IMR-90 (cell line): Measurements from ENCODE around the gene PRXL2B. TPM values are rescaled to one million over a fixed set of nuclear protein-coding genes. Genes with fewer than 3 reads are reported as not detected.

Experiments
- ATAC-seq: fragments of 200-7000 bp; cut with Tn5 transposase; 2 replicates; pipeline ENCODE4 v1.9.1; 2020; ENCODE audit warnings: low read depth, mild to moderate bottlenecking, moderate library complexity
- BruUV-seq: library from RNA; stranded (reverse); fragments of 400-500 nt; replicated peaks from 2 replicates; lab custom pipeline; 2021; lab: Mats Ljungman, UMichigan
- CTCF ChIA-PET: fragments of 300-600 bp; formaldehyde crosslinking; extraction: SDS; loops from one replicate; lab custom pipeline; 2021; ENCODE audit warnings: antibody characterized with exemption; lab: Yijun Ruan, JAX
- POLR2A ChIA-PET: fragments of 300-600 bp; sonication (Branson Sonifier 250); formaldehyde crosslinking; loops from one replicate; lab custom pipeline; 2022; ENCODE audit warnings: antibody characterized with exemption; ENCODE audit not compliant: unreplicated experiment; lab: Charles Lee
- DNase-seq: peaks from one replicate; pipeline ENCODE4 v3.0.0; 2013
- H2AFZ ChIP-seq: replicated peaks from 2 replicates; pipeline ENCODE3; 2013; ENCODE audit warnings: low read length, mild to moderate bottlenecking; ENCODE audit not compliant: poor library complexity
- H2AK5ac ChIP-seq: 2 replicates; pipeline ENCODE4 v1.6.1; 2013; ENCODE audit warnings: low read depth, low read length, inconsistent platforms
- H2AK9ac ChIP-seq: replicated peaks from 2 replicates; pipeline ENCODE3; 2013; ENCODE audit warnings: mild to moderate bottlenecking, low read depth, low read length, moderate library complexity; ENCODE audit not compliant: poor library complexity
- H2BK120ac ChIP-seq: 2 replicates; pipeline ENCODE4 v1.6.1; 2013; ENCODE audit warnings: low read depth, low read length, inconsistent platforms
- H2BK15ac ChIP-seq: 3 replicates; pipeline ENCODE4 v1.6.1; 2013; ENCODE audit warnings: low read depth, low read length, inconsistent platforms
- H2BK20ac ChIP-seq: 2 replicates; pipeline ENCODE4 v1.6.1; 2013; ENCODE audit warnings: low read depth, mild to moderate bottlenecking, inconsistent platforms, low read length, moderate library complexity
- H2BK5ac ChIP-seq: 2 replicates; pipeline ENCODE4 v1.6.1; 2013; ENCODE audit warnings: mild to moderate bottlenecking, low read depth, low read length, inconsistent platforms; ENCODE audit not compliant: poor library complexity, severe bottlenecking
- H3K14ac ChIP-seq: replicated peaks from 2 replicates; pipeline ENCODE4 v1.6.1; 2013; ENCODE audit warnings: low read depth, low read length, inconsistent platforms
- H3K18ac ChIP-seq: 2 replicates; pipeline ENCODE4 v1.6.1; 2013; ENCODE audit warnings: low read depth, low read length, control low read depth
- H3K23ac ChIP-seq: 2 replicates; pipeline ENCODE4 v1.6.1; 2013; ENCODE audit warnings: low read depth, low read length, inconsistent platforms
- H3K27ac ChIP-seq: 2 replicates; pipeline ENCODE4 v1.5.1; 2013; ENCODE audit warnings: mild to moderate bottlenecking, control low read depth, low read length; ENCODE audit not compliant: insufficient read depth
- H3K27me3 ChIP-seq: 2 replicates; pipeline ENCODE4 v1.6.1; 2013; ENCODE audit warnings: low read length; ENCODE audit not compliant: control insufficient read depth, insufficient read depth
- H3K36me3 ChIP-seq: 2 replicates; pipeline ENCODE4 v1.6.1; 2013; ENCODE audit warnings: low read length, mixed read lengths; ENCODE audit not compliant: control insufficient read depth, insufficient read depth
- H3K4ac ChIP-seq: 2 replicates; pipeline ENCODE4 v1.6.1; 2013; ENCODE audit warnings: low read depth, low read length, inconsistent platforms
- H3K4me1 ChIP-seq: 2 replicates; pipeline ENCODE4 v1.6.1; 2013; ENCODE audit warnings: low read length, mixed read lengths; ENCODE audit not compliant: control insufficient read depth, insufficient read depth
- H3K4me2 ChIP-seq: 2 replicates; pipeline ENCODE4 v1.6.1; 2013; ENCODE audit warnings: low read depth, mild to moderate bottlenecking, control low read depth, low read length, moderate library complexity
- H3K4me3 ChIP-seq: 2 replicates; pipeline ENCODE4 v1.5.1; 2013; ENCODE audit warnings: low read depth, mild to moderate bottlenecking, control low read depth, low read length, moderate library complexity; ENCODE audit not compliant: insufficient read depth
- H3K56ac ChIP-seq: 2 replicates; pipeline ENCODE4 v1.6.1; 2013; ENCODE audit warnings: low read length, inconsistent platforms; ENCODE audit not compliant: insufficient read depth; ENCODE audit errors: extremely low read depth
- H3K79me1 ChIP-seq, 2 experiments: 2 replicates each; pipeline ENCODE4 v1.6.1; 2013; ENCODE audit warnings: low read length in 2 of 2, inconsistent platforms in 1 of 2, low read depth in 1 of 2
- H3K9ac ChIP-seq: 2 replicates; pipeline ENCODE4 v1.6.1; 2013; ENCODE audit warnings: low read depth, low read length, control low read depth
- H3K9me1 ChIP-seq: 2 replicates; pipeline ENCODE4 v1.6.1; 2013; ENCODE audit warnings: low read length, inconsistent platforms; ENCODE audit not compliant: insufficient read depth
- H3K9me3 ChIP-seq: 2 replicates; pipeline ENCODE4 v1.6.1; 2013; ENCODE audit warnings: low read length; ENCODE audit not compliant: control insufficient read depth, insufficient read depth
- H4K20me1 ChIP-seq: 2 replicates; pipeline ENCODE4 v1.6.1; 2013; ENCODE audit warnings: low read length, inconsistent platforms; ENCODE audit not compliant: insufficient read depth
- H4K5ac ChIP-seq: 2 replicates; pipeline ENCODE4 v1.6.1; 2013; ENCODE audit warnings: mild to moderate bottlenecking, low read depth, low read length, control low read depth
- H4K8ac ChIP-seq, 2 experiments: 2 replicates each; pipeline ENCODE4 v1.6.1; 2013; ENCODE audit warnings: low read depth in 2 of 2, low read length in 2 of 2, control low read depth in 1 of 2, inconsistent platforms in 1 of 2
- H4K91ac ChIP-seq: 2 replicates; pipeline ENCODE4 v1.6.1; 2013; ENCODE audit warnings: low read depth, low read length, inconsistent platforms; ENCODE audit not compliant: insufficient read depth
- BHLHE40 ChIP-seq: fragments of 150-350 bp; IDR thresholded peaks from 2 replicates; pipeline ENCODE4 v1.6.1; 2016; ENCODE audit warnings: mild to moderate bottlenecking, low read depth, low read length
- CEBPB ChIP-seq: IDR thresholded peaks from 2 replicates; pipeline ENCODE4 v1.6.1; 2012; ENCODE audit warnings: low read depth, low read length, improper control_type of control experiment
- CHD1 ChIP-seq: IDR thresholded peaks from 2 replicates; pipeline ENCODE4 v1.6.1; 2012; ENCODE audit warnings: low read depth, low read length, improper control_type of control experiment
- CTCF ChIP-seq: conservative IDR thresholded peaks from 2 replicates; pipeline ENCODE4 v1.5.1; 2012; ENCODE audit warnings: mild to moderate bottlenecking, low read depth, low read length, improper control_type of control experiment
- ELK1 ChIP-seq: fragments of 150-350 bp; IDR thresholded peaks from 2 replicates; pipeline ENCODE4 v1.6.1; 2016; ENCODE audit warnings: low read depth, mild to moderate bottlenecking, low read length, moderate library complexity, borderline replicate concordance
- FOS ChIP-seq: fragments of 150-350 bp; IDR thresholded peaks from 2 replicates; pipeline ENCODE4 v1.6.1; 2016; ENCODE audit warnings: low read depth, low read length
- MAFK ChIP-seq: IDR thresholded peaks from 2 replicates; pipeline ENCODE4 v1.6.1; 2012; ENCODE audit warnings: low read depth, low read length, improper control_type of control experiment
- MAZ ChIP-seq: IDR thresholded peaks from 2 replicates; pipeline ENCODE4 v1.6.1; 2012; ENCODE audit warnings: low read depth, mild to moderate bottlenecking, low read length, improper control_type of control experiment, moderate library complexity, borderline replicate concordance
- MXI1 ChIP-seq: IDR thresholded peaks from 2 replicates; pipeline ENCODE4 v1.6.1; 2012; ENCODE audit warnings: low read depth, mild to moderate bottlenecking, low read length, moderate library complexity, borderline replicate concordance
- NFE2L2 ChIP-seq: fragments of 150-350 bp; IDR thresholded peaks from 2 replicates; pipeline ENCODE4 v1.6.1; 2016; ENCODE audit warnings: low read depth, mild to moderate bottlenecking, low read length
- POLR2A ChIP-seq: IDR thresholded peaks from 2 replicates; pipeline ENCODE4 v1.6.1; 2012; ENCODE audit warnings: mild to moderate bottlenecking, low read depth, low read length
- RAD21 ChIP-seq: IDR thresholded peaks from 2 replicates; pipeline ENCODE4 v1.6.1; 2012; ENCODE audit warnings: low read length, improper control_type of control experiment
- RCOR1 ChIP-seq: IDR thresholded peaks from 2 replicates; pipeline ENCODE4 v1.6.1; 2012; ENCODE audit warnings: mild to moderate bottlenecking, low read length, improper control_type of control experiment; ENCODE audit not compliant: insufficient replicate concordance
- RFX5 ChIP-seq: IDR thresholded peaks from 2 replicates; pipeline ENCODE4 v1.8.0; 2012; ENCODE audit warnings: low read depth, mild to moderate bottlenecking, low read length, moderate library complexity
- SMC3 ChIP-seq: fragments of 150-350 bp; IDR thresholded peaks from 2 replicates; pipeline ENCODE4 v1.6.1; 2016; ENCODE audit warnings: low read depth, mild to moderate bottlenecking, antibody characterized with exemption, low read length, moderate library complexity
- USF2 ChIP-seq: fragments of 150-350 bp; IDR thresholded peaks from 2 replicates; pipeline ENCODE4 v1.6.1; 2017; ENCODE audit warnings: mild to moderate bottlenecking, antibody characterized with exemption, low read length, low read depth
- WGBS, 2 experiments: methylation state at CpG; one replicate each; pipeline versions ENCODE4 v1.1.5 to v1.1.7; 2013; ENCODE audit warnings: missing lambda C conversion rate in 2 of 2; ENCODE audit not compliant: insufficient read length in 1 of 2; ENCODE audit errors: extremely low coverage in 2 of 2; 5-methylcytosine and 5-hydroxymethylcytosine counted together
- dilution Hi-C: fragments of 300-500 bp; cut with HindIII; formaldehyde crosslinking; loops from one replicate; pipeline ENCODE4 v1.14.3; 2018; ENCODE audit warnings: low sequenced_read_pairs; ENCODE audit not compliant: unreplicated experiment
- in situ Hi-C: fragments of 300-500 bp; cut with MboI; formaldehyde crosslinking; loops from 3 replicates; pipeline ENCODE4 v1.14.3; 2019; ENCODE audit warnings: low sequenced_read_pairs, inconsistent platforms, mixed read lengths
- intact Hi-C: fragments of 100-400 bp; cut with micrococcal nuclease; formaldehyde crosslinking; loops from 2 replicates; pipeline ENCODE4 v1.10.0; 2022
- polyA plus RNA-seq, 3 experiments: library from polyadenylated mRNA; depleted of rRNA; stranded (reverse); fragments of >200 nt; gene quantifications; 2 replicates each; pipeline ENCODE4 v1.2.3, GENCODE V29; 2012; ENCODE audit warnings: low replicate concordance in 1 of 3
- total RNA-seq: library from RNA; depleted of rRNA; stranded (reverse); fragments of >200 nt; gene quantifications from 2 replicates; pipeline ENCODE4 v1.2.3, GENCODE V29; 2012

The PRXL2B gene
- total and polyA plus RNA-seq, 2 of the 4 experiments (the other 2 are of a cell fraction), result 10.9 to 22.3 TPM

GRCh38 chr1:2601721-2602303, 15.2 kb downstream of the PRXL2B start:
- 66% methylated on average over 4 of the region's 18 CpGs; no CpG with 5 or more reads in 1 of the 2 experiments for WGBS, 2 experiments

More at GRCh38 chr1:2601721-2602303, 15.2 kb downstream of the PRXL2B start:
- no peak overlapping the region for H3K9ac ChIP-seq
- H3K14ac ChIP-seq, result no peak overlapping the region
- no peak overlapping the region for H2BK120ac ChIP-seq
- no peak overlapping the region for H3K56ac ChIP-seq
- no peak overlapping the region for H4K91ac ChIP-seq
- H3K4ac ChIP-seq, result no peak overlapping the region
- H3K9me1 ChIP-seq, result no peaks in the 10 kb centered on the region
- no peak overlapping the region for H2AK5ac ChIP-seq
- BruUV-seq, result no TSS peak
- ATAC-seq, result no peak
- no peak overlapping the region for H2AK9ac ChIP-seq
- no peak overlapping the region for H3K4me3 ChIP-seq
- dilution Hi-C loops, result no loop called here
- ChIA-PET POLR2A (no interaction called here), CTCF (no interaction called here)
- in situ Hi-C loops, result no loop called here
- H2BK20ac ChIP-seq, result no peak overlapping the region
- H3K79me1 ChIP-seq, result no peaks in the 10 kb centered on the region
- 0 out of 2 replicates have a peak, but pooled peaks cover 2% of the 10 kb centered on the region for H3K9me3 ChIP-seq
- no peak overlapping the region for H3K4me2 ChIP-seq
- H2BK5ac ChIP-seq, result no peak overlapping the region
- H3K27ac ChIP-seq, result no peak overlapping the region
- H4K20me1 ChIP-seq, result no peaks in the 10 kb centered on the region
- intact Hi-C loops, result no loop called here
- no peaks in the 10 kb centered on the region for H3K36me3 ChIP-seq
- no peak overlapping the region for H3K18ac ChIP-seq
- H2AFZ ChIP-seq, result no peak overlapping the region
- no peak for DNase-seq
- no peaks in the 10 kb centered on the region; the same call in 1 of the 2 replicates for H3K27me3 ChIP-seq
- H2BK15ac ChIP-seq, result no peak overlapping the region
- no peak for TF ChIP-seq USF2
- no peak for TF ChIP-seq MAFK
- TF ChIP-seq BHLHE40, result no peak
- no peak for TF ChIP-seq FOS
- no peak for TF ChIP-seq RAD21
- no peak for TF ChIP-seq ELK1
- no peak for TF ChIP-seq RFX5
- no peak for TF ChIP-seq CHD1
- no peak for TF ChIP-seq RCOR1
- TF ChIP-seq NFE2L2, result no peak
- no peak for TF ChIP-seq MAZ
- TF ChIP-seq POLR2A, result no peak
- TF ChIP-seq MXI1, result no peak
- no peak for TF ChIP-seq CEBPB
- no peak for TF ChIP-seq SMC3
- TF ChIP-seq CTCF, result no peak
- no peak overlapping the region for H3K23ac ChIP-seq
- H4K5ac ChIP-seq, result no peak overlapping the region
- H4K8ac ChIP-seq, result no peak overlapping the region
- no peaks in the 10 kb centered on the region for H3K4me1 ChIP-seq
